Breast epithelium (tissue), 4 donors: Measurements from ENCODE around the gene SNRNP27. TPM values are rescaled to one million over a fixed set of nuclear protein-coding genes. Genes with fewer than 3 reads are reported as not detected.

Source experiments
- DNase-seq, 2 donors: peaks; one replicate each; pipeline ENCODE4 v3.0.0-alpha.2; 2019; ENCODE audit warnings: low spot score in 2 of 2
- H3K27ac ChIP-seq, 2 donors: fragments of 200-600 bp; sonication (generic) in 1 of 2; one replicate each; pipeline ENCODE4 v1.5.1; 2016 to 2019; ENCODE audit warnings: mild to moderate bottlenecking in 1 of 2
- H3K27me3 ChIP-seq, 2 donors: fragments of 200-600 bp; sonication (generic) in 1 of 2; one replicate each; pipeline versions ENCODE4 v1.5.1 to v1.6.0; 2017 to 2019; ENCODE audit warnings: control low read depth in 1 of 2, mild to moderate bottlenecking in 1 of 2
- H3K36me3 ChIP-seq: fragments of 200-600 bp; one replicate; pipeline ENCODE4 v1.5.1; 2019
- H3K4me1 ChIP-seq, 2 donors: fragments of 200-600 bp; sonication (generic); one replicate each; pipeline ENCODE4 v1.5.1; 2016 to 2019; ENCODE audit warnings: control low read depth in 1 of 2
- H3K4me3 ChIP-seq, 3 donors: fragments of 200-600 bp; sonication (generic); 1 replicate in 2 of 3; 2 replicates in 1 of 3; pipeline ENCODE4 v1.5.1; 2016 to 2019; ENCODE audit warnings: mild to moderate bottlenecking in 3 of 3, moderate library complexity in 2 of 3
- H3K9me3 ChIP-seq, 2 donors: fragments of 200-600 bp; sonication (generic) in 1 of 2; one replicate each; pipeline ENCODE4 v1.5.1; 2016 to 2019; ENCODE audit warnings: control low read depth in 1 of 2
- CTCF ChIP-seq, 3 donors: fragments of 450-650 bp; IDR thresholded peaks; one replicate each; pipeline ENCODE4 v1.5.1; 2016 to 2017; ENCODE audit warnings: antibody characterized with exemption in 3 of 3, mild to moderate bottlenecking in 3 of 3, moderate library complexity in 3 of 3
- POLR2A ChIP-seq: fragments of 450-650 bp; IDR thresholded peaks from one replicate; pipeline ENCODE4 v1.6.1; 2016; ENCODE audit warnings: antibody characterized with exemption, mild to moderate bottlenecking, moderate library complexity
- POLR2AphosphoS5 ChIP-seq, 3 donors: sonication (generic); formaldehyde crosslinking; IDR thresholded peaks; one replicate each; pipeline ENCODE4 v1.6.1; 2017; ENCODE audit warnings: antibody characterized with exemption in 3 of 3
- intact Hi-C: fragments of 100-400 bp; cut with DNase I; formaldehyde crosslinking; loops from one replicate; pipeline ENCODE4 v1.15.1; 2023; ENCODE audit warnings: low total_unique reads
- total RNA-seq, 3 donors: library from RNA; depleted of rRNA; stranded (reverse); fragments of >200 nt; gene quantifications; one replicate each; pipeline ENCODE4 v1.1.0, GENCODE V29; 2016

SNRNP27 gene
- total RNA-seq, 3 donors from 2014 or later: 79.2 to 82.9 (median 80.0) TPM

- Histone ChIP-seq H3K27ac (peak overlapping the region; percentile 57 to 71), H3K4me3 (no peak overlapping the region), H3K36me3 (no peaks in the 10 kb centered on the region), H3K4me1 (no peaks in the 10 kb centered on the region), H3K9me3 (no peaks in the 10 kb centered on the region), H3K27me3 (no peaks in the 10 kb centered on the region)
- intact Hi-C loops: no loop called here
- TF ChIP-seq POLR2AphosphoS5 (IDR thresholded peaks at IDR 0.05): peak in 1 of 3 donors; percentile 41
- no peak for TF ChIP-seq CTCF (IDR thresholded peaks at IDR 0.05)
- DNase-seq: no peak
Observed at GRCh38 chr2:69917852-69918251, 24.1 kb downstream of the SNRNP27 start.

- Histone ChIP-seq H3K9me3 (no peaks in the 10 kb centered on the region), H3K4me3 (no peak overlapping the region), H3K4me1 (no peaks in the 10 kb centered on the region), H3K27me3 (no peaks in the 10 kb centered on the region), H3K36me3 (no peaks in the 10 kb centered on the region), H3K27ac (peak overlapping the region; percentile 57 to 71)
- intact Hi-C loops: no loop called here
- DNase-seq: no peak
- no peak for TF ChIP-seq CTCF (IDR thresholded peaks at IDR 0.05)
- TF ChIP-seq POLR2AphosphoS5 (IDR thresholded peaks at IDR 0.05): no peak
- no peak for TF ChIP-seq POLR2A
Observed at GRCh38 chr2:69918401-69918800, 24.6 kb downstream of the SNRNP27 start.

- H3K36me3 ChIP-seq: no peaks in the 10 kb centered on the region
- no peaks in the 10 kb centered on the region for H3K9me3 ChIP-seq
- H3K27me3 ChIP-seq: no peaks in the 10 kb centered on the region
- no peaks in the 10 kb centered on the region for H3K4me1 ChIP-seq
- no peak overlapping the region for H3K4me3 ChIP-seq
- no peak for TF ChIP-seq CTCF (IDR thresholded peaks at IDR 0.05)
- no peak for TF ChIP-seq POLR2AphosphoS5 (IDR thresholded peaks at IDR 0.05)
- no peak for TF ChIP-seq POLR2A
- intact Hi-C loops: no loop called here
- no peak for DNase-seq
- no peak overlapping the region for H3K27ac ChIP-seq
Observed at GRCh38 chr2:69923116-69923515, 29.4 kb downstream of the SNRNP27 start.

- no peak overlapping the region for H3K4me3 ChIP-seq
- no peak for DNase-seq
- no peaks in the 10 kb centered on the region for H3K27me3 ChIP-seq
- TF ChIP-seq CTCF (IDR thresholded peaks at IDR 0.05): no peak
- no peak for TF ChIP-seq POLR2A
- no peak for TF ChIP-seq POLR2AphosphoS5 (IDR thresholded peaks at IDR 0.05)
- H3K9me3 ChIP-seq: no peaks in the 10 kb centered on the region
- H3K36me3 ChIP-seq: no peaks in the 10 kb centered on the region
- intact Hi-C loops: no loop called here
- H3K4me1 ChIP-seq: no peaks in the 10 kb centered on the region
- no peak overlapping the region for H3K27ac ChIP-seq
Observed at GRCh38 chr2:69926849-69927515, 33.2 kb downstream of the SNRNP27 start.

- TF ChIP-seq POLR2A: no peak
- TF ChIP-seq CTCF (IDR thresholded peaks at IDR 0.05): no peak
- TF ChIP-seq POLR2AphosphoS5 (IDR thresholded peaks at IDR 0.05): no peak
- Histone ChIP-seq H3K27ac (no peak overlapping the region), H3K36me3 (no peaks in the 10 kb centered on the region), H3K4me1 (no peaks in the 10 kb centered on the region), H3K4me3 (no peak overlapping the region), H3K9me3 (no peaks in the 10 kb centered on the region), H3K27me3 (no peaks in the 10 kb centered on the region)
- no peak for DNase-seq
- intact Hi-C loops: no loop called here
Observed at GRCh38 chr2:69931832-69932595, 38.3 kb downstream of the SNRNP27 start.
